MM.1S (cell line): ENCODE results near the gene REC8.

Experiments used
- EZH2phosphoT487 ChIP-seq: fragments of 300-600 bp; sonication (generic); IDR thresholded peaks from 2 replicates; pipeline ENCODE4 v1.6.1; 2018; ENCODE audit warnings: antibody characterized with exemption, low read length
- TF ChIP-seq, protein P1 (sequence below): fragments of 300-600 bp; sonication (generic); IDR thresholded peaks from 2 replicates; pipeline ENCODE4 v1.5.1; 2016; ENCODE audit warnings: antibody characterized with exemption, low read length, mixed read lengths

DNA sequence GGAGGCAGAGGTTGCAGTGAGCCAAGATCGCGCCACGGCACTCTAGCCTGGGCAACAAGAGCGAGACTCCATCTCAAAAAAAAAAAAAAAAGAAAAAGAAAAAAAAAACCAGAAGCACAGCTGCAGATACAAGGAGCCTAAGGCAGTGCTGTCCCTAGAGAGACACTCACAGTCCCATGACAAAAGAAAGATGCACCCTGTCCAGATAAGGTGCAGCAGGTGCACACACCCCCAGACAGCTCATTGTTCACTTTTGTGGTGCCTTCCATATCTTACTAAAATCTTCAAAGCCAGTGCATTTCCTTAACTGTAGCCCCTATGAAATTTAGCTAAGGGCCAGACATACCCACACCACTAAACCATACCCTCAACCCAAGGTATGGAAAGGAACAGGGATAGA lies 49.5 kb upstream of the REC8 start:
- TF ChIP-seq, protein P1, sequence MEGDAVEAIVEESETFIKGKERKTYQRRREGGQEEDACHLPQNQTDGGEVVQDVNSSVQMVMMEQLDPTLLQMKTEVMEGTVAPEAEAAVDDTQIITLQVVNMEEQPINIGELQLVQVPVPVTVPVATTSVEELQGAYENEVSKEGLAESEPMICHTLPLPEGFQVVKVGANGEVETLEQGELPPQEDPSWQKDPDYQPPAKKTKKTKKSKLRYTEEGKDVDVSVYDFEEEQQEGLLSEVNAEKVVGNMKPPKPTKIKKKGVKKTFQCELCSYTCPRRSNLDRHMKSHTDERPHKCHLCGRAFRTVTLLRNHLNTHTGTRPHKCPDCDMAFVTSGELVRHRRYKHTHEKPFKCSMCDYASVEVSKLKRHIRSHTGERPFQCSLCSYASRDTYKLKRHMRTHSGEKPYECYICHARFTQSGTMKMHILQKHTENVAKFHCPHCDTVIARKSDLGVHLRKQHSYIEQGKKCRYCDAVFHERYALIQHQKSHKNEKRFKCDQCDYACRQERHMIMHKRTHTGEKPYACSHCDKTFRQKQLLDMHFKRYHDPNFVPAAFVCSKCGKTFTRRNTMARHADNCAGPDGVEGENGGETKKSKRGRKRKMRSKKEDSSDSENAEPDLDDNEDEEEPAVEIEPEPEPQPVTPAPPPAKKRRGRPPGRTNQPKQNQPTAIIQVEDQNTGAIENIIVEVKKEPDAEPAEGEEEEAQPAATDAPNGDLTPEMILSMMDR, result no peak
- no peak for TF ChIP-seq EZH2phosphoT487
